Endothelial cell of umbilical vein (primary cell): Measurements from ENCODE around the gene FLG2.

Experiments used
- EZH2 ChIP-seq: IDR thresholded peaks from 2 replicates; pipeline ENCODE4 v1.6.1; 2012; ENCODE audit warnings: borderline replicate concordance, low read depth, mild to moderate bottlenecking, moderate library complexity, low read length, inconsistent platforms; ENCODE audit not compliant: severe bottlenecking
- JUN ChIP-seq: IDR thresholded peaks from 2 replicates; pipeline ENCODE4 v1.6.1; 2011; ENCODE audit warnings: borderline replicate concordance, low read depth; ENCODE audit not compliant: insufficient read length, insufficient read depth
- MYC ChIP-seq: IDR thresholded peaks from one replicate; pipeline ENCODE4 v1.6.1; 2011; ENCODE audit warnings: mild to moderate bottlenecking, low read depth, low read length
- TF ChIP-seq, protein P1 (sequence below), 2 donors: IDR thresholded peaks; 1 replicate in 1 of 2; 2 replicates in 1 of 2; pipeline ENCODE4 v1.5.1; 2011; ENCODE audit warnings: low read length in 2 of 2, mild to moderate bottlenecking in 2 of 2, moderate library complexity in 2 of 2, control low read depth in 1 of 2, inconsistent platforms in 1 of 2, low read depth in 1 of 2; ENCODE audit not compliant: insufficient read depth in 1 of 2; ENCODE audit errors: extremely low read depth in 1 of 2
- TF ChIP-seq, protein P2 (sequence below): IDR thresholded peaks from 2 replicates; pipeline ENCODE4 v1.6.1; 2011; ENCODE audit not compliant: insufficient read depth, insufficient read length

DNA sequence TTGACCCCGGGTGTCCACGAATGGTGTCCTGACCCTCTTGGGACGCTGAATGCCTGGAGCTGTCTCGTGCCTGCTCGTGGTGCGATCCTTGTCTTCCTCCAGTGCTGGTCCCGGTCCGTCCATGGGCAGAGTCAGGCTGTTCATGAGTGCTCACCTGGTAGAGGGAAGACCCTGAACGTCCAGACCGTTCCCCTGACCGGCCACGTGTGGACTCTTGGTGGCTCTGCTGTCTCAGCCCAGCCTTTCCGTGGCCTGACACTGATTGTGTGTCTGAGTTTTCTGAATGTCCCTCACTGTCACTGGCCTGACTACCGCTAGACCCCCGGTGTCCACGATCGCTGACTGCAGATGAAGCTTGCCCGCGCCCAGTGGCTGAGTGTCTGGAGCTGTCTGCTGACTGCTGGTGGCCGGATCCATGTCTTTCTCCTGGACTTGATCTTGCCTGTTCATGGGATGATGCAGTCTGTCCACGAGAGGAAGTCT, 46.4 kb downstream of the FLG2 start:
- TF ChIP-seq EZH2 (no peak), JUN (no peak), MYC (no peak)
- TF ChIP-seq, protein P1, sequence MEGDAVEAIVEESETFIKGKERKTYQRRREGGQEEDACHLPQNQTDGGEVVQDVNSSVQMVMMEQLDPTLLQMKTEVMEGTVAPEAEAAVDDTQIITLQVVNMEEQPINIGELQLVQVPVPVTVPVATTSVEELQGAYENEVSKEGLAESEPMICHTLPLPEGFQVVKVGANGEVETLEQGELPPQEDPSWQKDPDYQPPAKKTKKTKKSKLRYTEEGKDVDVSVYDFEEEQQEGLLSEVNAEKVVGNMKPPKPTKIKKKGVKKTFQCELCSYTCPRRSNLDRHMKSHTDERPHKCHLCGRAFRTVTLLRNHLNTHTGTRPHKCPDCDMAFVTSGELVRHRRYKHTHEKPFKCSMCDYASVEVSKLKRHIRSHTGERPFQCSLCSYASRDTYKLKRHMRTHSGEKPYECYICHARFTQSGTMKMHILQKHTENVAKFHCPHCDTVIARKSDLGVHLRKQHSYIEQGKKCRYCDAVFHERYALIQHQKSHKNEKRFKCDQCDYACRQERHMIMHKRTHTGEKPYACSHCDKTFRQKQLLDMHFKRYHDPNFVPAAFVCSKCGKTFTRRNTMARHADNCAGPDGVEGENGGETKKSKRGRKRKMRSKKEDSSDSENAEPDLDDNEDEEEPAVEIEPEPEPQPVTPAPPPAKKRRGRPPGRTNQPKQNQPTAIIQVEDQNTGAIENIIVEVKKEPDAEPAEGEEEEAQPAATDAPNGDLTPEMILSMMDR (IDR thresholded peaks at IDR 0.05; ENCODE audit: extremely low read depth in 1 of 2, insufficient read depth in 1 of 2, low read depth in 1 of 2, low read length in 2 of 2) = no peak
- TF ChIP-seq, protein P2, sequence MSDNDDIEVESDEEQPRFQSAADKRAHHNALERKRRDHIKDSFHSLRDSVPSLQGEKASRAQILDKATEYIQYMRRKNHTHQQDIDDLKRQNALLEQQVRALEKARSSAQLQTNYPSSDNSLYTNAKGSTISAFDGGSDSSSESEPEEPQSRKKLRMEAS = no peak
